ENCODE measurements around the gene UGT1A4.

The UGT1A4 gene

DNA sequence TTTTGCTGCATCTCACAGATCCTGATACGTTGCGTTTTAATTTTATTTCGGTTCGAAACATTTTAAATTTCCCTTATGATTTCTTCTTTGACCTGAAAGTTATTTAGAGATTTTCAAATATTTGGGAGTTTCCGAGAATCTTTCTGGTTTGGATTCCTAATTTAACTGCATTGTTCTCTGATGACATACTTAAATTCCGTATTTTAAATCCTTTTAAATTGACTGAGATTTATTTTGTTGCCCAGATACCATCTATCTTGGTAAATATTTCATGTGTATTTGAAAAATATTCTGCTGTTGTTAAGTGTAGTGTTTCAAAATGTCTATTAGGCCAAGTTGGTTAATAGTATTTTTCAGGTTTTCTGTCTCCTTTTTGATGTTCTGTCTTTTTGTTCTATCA, 97.3 kb downstream of the UGT1A4 start:
- no peak for TF ChIP-seq CTCF (IDR thresholded peaks at IDR 0.05; ENCODE audit: control insufficient read depth, extremely low read depth, insufficient read depth)
- DNase-seq (ENCODE audit: low read depth): no peak
- H3K4me3 ChIP-seq (ENCODE audit: low read depth, low read length): no peak overlapping the region

GRCh38 chr2:233816334-233816733, 97.8 kb downstream of the UGT1A4 start:
- H3K4me3 ChIP-seq (ENCODE audit: low read depth, low read length): no peak overlapping the region
- DNase-seq (ENCODE audit: low read depth): no peak
- no peak for TF ChIP-seq CTCF (IDR thresholded peaks at IDR 0.05; ENCODE audit: control insufficient read depth, extremely low read depth, insufficient read depth)

DNA sequence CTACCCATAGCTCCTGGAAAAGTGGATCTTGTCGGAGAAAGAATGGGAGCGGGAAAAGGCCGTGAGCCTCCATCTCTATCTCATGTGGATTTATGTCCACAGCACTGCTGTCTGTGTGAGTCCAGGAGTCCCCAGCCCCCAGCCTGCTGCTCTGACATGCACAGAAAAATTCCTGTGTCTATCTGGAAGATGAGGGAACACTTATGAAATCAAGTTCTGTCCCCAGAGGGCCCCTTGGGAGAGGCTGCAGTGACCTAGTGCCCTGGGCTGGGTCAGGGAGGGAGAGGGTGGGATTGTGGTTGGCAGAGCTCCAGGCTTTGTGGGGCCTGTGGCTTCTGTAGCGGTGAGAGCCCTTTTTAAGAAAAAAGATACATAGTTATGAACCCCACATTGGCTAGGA, 98.2 kb downstream of the UGT1A4 start:
- no peak overlapping the region for H3K4me3 ChIP-seq (ENCODE audit: low read depth, low read length)
- DNase-seq (ENCODE audit: low read depth): no peak
- TF ChIP-seq CTCF (IDR thresholded peaks at IDR 0.05; ENCODE audit: control insufficient read depth, extremely low read depth, insufficient read depth): no peak

- no peak for TF ChIP-seq CTCF (IDR thresholded peaks at IDR 0.05; ENCODE audit: control insufficient read depth, extremely low read depth, insufficient read depth)
- no peak overlapping the region for H3K4me3 ChIP-seq (ENCODE audit: low read depth, low read length)
- DNase-seq (ENCODE audit: low read depth): no peak
Measured at GRCh38 chr2:233817361-233817911, 98.9 kb downstream of the UGT1A4 start.

DNA sequence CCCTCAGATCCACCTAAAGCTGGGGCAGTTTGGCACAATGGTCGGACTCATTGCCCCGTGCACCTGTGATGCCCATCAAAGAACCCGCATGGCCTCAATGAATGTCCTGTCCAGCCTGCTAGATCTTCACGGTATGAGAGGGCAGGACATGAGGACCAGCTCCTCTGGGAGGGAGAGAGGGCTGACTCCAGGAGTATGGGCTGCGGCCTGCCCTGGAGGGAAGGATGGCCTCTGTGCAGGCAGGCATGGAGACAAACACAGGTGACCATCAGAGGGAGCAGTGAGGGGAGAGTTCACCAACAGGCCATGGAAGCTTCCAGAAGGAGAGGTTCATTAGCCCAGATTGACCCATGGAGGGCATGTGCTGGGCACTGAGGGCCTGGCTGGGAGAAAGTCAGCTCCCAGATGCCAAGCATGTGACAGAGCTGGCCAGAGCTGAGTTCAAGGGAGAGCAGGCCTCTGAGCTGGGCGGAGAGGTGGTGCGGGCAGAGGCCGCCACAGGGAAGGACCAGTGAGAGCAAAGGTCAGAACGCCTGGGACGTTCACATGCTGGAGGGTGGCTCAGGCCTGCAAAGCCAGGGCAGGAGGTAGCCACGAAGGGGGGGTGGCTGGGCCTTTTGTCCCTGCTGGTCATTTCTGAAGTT, 99.6 kb downstream of the UGT1A4 start:
- no peak for TF ChIP-seq CTCF (IDR thresholded peaks at IDR 0.05; ENCODE audit: control insufficient read depth, extremely low read depth, insufficient read depth)
- no peak overlapping the region for H3K4me3 ChIP-seq (ENCODE audit: low read depth, low read length)
- DNase-seq (ENCODE audit: low read depth): no peak

DNA sequence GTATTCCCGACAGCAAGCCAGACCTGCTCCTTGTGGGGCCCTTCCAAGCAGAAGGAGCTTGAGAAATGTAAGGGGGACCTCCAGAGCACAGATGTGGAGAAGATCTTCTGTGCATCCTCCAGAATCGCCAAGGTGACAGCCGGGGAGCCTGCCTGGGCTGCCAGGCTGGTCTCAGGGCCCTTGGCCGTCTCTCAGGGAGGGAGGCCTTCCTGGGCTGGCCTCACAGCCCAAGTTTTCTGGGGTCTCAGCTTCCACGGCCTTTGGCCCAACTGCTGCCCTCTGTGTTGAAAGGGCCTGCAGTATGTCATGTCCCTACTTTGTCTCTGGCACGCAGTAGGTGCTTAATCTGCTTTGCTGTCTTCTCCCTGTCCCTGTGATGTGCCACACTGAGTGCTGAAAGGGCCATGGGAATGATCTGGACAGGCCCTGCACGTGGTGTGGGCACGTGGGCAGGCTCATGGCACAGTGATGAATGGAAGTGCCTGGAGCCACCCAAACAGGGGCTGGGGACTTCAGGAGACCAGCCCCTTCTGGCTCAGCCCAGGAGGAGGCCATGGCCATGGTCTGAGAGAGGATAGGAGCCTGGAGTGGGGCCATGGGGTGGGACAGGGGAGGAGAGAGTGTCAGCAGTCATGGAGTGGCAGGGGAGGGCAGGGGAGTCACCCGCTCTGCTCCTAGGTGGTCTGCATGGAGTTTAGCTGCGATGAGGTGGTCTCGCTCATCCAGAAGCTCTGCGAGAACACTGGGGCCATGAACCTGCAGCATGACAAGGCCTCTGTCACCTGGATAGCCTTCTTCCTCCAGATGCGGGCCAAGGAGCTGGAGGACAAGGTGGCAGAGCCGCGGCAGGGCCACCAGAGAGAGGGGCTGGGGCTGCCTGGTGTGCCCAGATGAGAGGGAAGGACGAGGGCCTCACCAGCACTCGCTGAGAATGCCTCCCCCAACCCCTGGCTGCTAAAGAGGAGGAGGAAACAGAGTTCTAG, 100.4 kb downstream of the UGT1A4 start:
- TF ChIP-seq CTCF (IDR thresholded peaks at IDR 0.05; ENCODE audit: control insufficient read depth, extremely low read depth, insufficient read depth): no peak
- no peak for DNase-seq (ENCODE audit: low read depth)
- H3K4me3 ChIP-seq (ENCODE audit: low read depth, low read length): no peak overlapping the region
